ENCODE measurements around the gene BOLA3.

DNA sequence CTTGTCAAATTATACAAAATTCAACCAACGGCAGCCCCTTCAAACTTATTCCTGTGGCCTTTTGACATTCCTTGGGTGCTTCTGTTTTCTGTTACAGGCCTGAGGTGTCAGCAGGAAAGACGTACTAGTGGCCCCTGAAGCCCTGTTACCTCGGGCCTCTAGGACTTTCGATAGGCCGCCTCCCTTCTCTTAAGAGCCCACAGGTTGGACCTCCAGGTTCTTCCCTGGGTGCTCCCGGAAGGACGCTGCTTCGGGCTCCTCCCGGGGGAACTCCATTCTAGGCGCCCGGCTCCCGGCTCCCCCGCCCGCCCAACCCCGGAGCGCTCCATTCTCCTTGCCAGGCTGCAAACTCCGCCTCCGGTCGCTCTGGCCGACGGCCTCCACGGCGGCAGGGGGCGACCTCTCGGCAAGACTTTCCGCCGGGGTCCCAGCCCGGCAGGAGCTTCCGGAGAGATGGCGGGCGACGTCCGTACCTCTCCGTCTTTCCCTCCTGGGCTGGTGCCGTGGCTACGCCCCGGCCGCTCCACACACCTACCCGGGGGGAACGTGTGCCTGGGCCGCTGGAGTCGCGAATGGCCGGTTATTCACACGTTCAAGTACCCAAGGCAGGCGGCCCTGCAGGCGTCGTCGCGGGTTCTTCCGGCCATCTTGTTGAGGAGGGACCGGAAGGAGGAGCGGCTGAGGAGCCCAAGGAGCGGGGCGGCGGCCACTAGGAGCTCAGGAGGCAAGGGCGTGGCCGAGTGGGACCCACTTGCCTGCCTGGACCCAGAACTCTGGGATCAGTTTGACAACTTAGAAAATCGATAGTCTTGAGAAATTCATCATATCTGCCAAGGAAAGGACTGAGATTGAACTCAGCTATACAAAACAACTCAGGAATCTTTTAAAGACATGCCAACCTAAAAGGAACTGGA is 27.5 kb downstream of the BOLA3 start:
- TF ChIP-seq, protein P1, sequence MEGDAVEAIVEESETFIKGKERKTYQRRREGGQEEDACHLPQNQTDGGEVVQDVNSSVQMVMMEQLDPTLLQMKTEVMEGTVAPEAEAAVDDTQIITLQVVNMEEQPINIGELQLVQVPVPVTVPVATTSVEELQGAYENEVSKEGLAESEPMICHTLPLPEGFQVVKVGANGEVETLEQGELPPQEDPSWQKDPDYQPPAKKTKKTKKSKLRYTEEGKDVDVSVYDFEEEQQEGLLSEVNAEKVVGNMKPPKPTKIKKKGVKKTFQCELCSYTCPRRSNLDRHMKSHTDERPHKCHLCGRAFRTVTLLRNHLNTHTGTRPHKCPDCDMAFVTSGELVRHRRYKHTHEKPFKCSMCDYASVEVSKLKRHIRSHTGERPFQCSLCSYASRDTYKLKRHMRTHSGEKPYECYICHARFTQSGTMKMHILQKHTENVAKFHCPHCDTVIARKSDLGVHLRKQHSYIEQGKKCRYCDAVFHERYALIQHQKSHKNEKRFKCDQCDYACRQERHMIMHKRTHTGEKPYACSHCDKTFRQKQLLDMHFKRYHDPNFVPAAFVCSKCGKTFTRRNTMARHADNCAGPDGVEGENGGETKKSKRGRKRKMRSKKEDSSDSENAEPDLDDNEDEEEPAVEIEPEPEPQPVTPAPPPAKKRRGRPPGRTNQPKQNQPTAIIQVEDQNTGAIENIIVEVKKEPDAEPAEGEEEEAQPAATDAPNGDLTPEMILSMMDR (IDR thresholded peaks at IDR 0.05): peak; percentile 87
- TF ChIP-seq ZFX (IDR thresholded peaks at IDR 0.05; ENCODE audit: borderline replicate concordance): no peak

Data from 22Rv1 (cell line).